ENCODE results near the gene DACT1. TPM values are rescaled to one million over a fixed set of nuclear protein-coding genes. Genes with fewer than 3 reads are reported as not detected.

Gene DACT1
- total RNA-seq, 2 donors from 2014 or later: 3.9 to 4.0 TPM

DNA sequence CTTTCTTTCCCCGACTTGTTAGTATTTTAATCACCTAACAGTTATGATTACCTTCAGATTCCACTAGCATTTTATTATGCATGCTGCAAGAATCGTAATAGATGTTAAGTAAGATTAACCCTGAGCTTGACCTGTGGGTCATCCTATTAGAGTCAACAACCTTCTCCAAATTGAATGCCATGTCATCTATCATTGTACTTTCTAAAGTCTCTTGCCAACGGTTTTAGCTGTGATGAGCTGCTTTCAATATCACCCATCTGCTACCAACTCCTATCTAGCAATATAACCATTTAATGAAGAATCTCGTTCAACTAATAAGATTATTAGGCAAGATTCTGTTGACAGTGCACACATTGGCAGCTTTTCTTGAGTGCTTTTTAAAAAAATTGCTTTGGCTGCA lies 33.7 kb downstream of the DACT1 start:
- Histone ChIP-seq H3K27me3 (no peaks in the 10 kb centered on the region), H3K36me3 (replicated peaks in 1 of 2; ENCODE audit: insufficient read depth in 1 of 2, low read depth in 2 of 2) (no peaks in the 10 kb centered on the region), H3K4me1 (no peaks in the 10 kb centered on the region), H3K9me3 (no peaks in the 10 kb centered on the region), H3K27ac (no peak overlapping the region), H3K4me3 (no peak overlapping the region)
- 39 to 40% methylated on average over 4 of the region's 4 CpGs for WGBS, 2 donors
- no peak for ATAC-seq
- TF ChIP-seq, protein P1, sequence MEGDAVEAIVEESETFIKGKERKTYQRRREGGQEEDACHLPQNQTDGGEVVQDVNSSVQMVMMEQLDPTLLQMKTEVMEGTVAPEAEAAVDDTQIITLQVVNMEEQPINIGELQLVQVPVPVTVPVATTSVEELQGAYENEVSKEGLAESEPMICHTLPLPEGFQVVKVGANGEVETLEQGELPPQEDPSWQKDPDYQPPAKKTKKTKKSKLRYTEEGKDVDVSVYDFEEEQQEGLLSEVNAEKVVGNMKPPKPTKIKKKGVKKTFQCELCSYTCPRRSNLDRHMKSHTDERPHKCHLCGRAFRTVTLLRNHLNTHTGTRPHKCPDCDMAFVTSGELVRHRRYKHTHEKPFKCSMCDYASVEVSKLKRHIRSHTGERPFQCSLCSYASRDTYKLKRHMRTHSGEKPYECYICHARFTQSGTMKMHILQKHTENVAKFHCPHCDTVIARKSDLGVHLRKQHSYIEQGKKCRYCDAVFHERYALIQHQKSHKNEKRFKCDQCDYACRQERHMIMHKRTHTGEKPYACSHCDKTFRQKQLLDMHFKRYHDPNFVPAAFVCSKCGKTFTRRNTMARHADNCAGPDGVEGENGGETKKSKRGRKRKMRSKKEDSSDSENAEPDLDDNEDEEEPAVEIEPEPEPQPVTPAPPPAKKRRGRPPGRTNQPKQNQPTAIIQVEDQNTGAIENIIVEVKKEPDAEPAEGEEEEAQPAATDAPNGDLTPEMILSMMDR (IDR thresholded peaks at IDR 0.05): no peak
- TF ChIP-seq POLR2A (IDR thresholded peaks at IDR 0.05): no peak
- no peak for DNase-seq
- intact Hi-C loops (cut with DNase I): no loop called here

DNA sequence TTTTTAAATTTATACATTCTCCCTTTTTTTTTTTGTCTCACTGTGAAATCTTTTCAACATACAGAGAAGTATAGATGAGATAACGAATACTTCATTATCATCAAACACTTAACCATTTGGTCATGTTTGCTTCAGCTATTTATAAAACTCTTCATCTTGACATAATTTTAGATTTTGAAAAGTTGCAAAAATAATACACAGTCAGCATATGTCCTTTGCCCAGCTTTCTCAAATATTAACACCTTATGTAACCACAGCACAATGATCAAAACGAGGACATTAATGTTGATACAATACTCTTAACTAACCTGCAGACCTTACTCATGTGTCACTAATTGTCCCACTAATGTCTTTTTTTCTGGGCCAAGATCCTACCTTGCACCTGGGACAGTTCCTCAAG lies 36.0 kb downstream of the DACT1 start:
- DNase-seq (no peak), ATAC-seq (no peak)
- Histone ChIP-seq H3K9me3 (no peaks in the 10 kb centered on the region), H3K27ac (no peak overlapping the region), H3K4me1 (no peaks in the 10 kb centered on the region), H3K27me3 (no peaks in the 10 kb centered on the region), H3K4me3 (no peak overlapping the region), H3K36me3 (replicated peaks in 1 of 2; ENCODE audit: insufficient read depth in 1 of 2, low read depth in 2 of 2) (no peaks in the 10 kb centered on the region)
- 57 to 70% methylated on average over 2 of the region's 2 CpGs for WGBS, 2 donors
- no peak for TF ChIP-seq POLR2A (IDR thresholded peaks at IDR 0.05)
- TF ChIP-seq, protein P1 (IDR thresholded peaks at IDR 0.05): no peak
- intact Hi-C loops (cut with DNase I): no loop called here

GRCh38 chr14:58677001-58677400 lies 39.2 kb downstream of the DACT1 start:
- Histone ChIP-seq H3K4me1 (no peaks in the 10 kb centered on the region), H3K27me3 (no peaks in the 10 kb centered on the region), H3K9me3 (no peaks in the 10 kb centered on the region), H3K27ac (no peak overlapping the region), H3K36me3 (replicated peaks in 1 of 2; ENCODE audit: insufficient read depth in 1 of 2, low read depth in 2 of 2) (no peaks in the 10 kb centered on the region), H3K4me3 (no peak overlapping the region)
- TF ChIP-seq POLR2A (IDR thresholded peaks at IDR 0.05): no peak
- TF ChIP-seq, protein P1 (IDR thresholded peaks at IDR 0.05): no peak
- WGBS, 2 donors: 70 to 82% methylated on average over 5 of the region's 5 CpGs
- DNase-seq: no peak
- intact Hi-C loops (cut with DNase I): no loop called here
- ATAC-seq: no peak

DNA sequence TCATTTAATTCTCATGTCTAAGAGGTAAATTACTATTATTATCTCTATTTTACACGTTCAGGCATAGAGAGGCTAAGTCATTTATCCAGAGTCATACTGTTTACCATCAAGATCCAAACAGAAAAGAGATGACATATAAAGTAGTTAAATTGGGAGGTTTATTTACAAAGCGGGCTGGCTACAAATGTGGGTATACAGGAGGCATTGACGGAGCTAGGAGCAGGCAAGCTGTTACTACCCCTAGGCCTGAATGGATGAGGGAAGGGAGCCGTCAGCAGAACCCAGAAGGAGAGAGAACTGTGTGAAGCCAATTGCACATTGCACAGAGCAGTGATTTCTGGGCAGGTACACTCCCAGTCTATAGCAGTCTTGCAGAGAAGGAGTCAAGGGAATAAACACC lies 39.8 kb downstream of the DACT1 start:
- intact Hi-C loops (cut with DNase I): no loop called here
- H3K27ac ChIP-seq: no peak overlapping the region
- no peak for TF ChIP-seq POLR2A (IDR thresholded peaks at IDR 0.05)
- TF ChIP-seq, protein P1 (IDR thresholded peaks at IDR 0.05): no peak
- no peaks in the 10 kb centered on the region for H3K9me3 ChIP-seq
- H3K4me3 ChIP-seq: no peak overlapping the region
- DNase-seq (no peak), ATAC-seq (no peak)
- 55 to 65% methylated on average over 4 of the region's 4 CpGs for WGBS, 2 donors
- H3K27me3 ChIP-seq: no peaks in the 10 kb centered on the region
- no peaks in the 10 kb centered on the region for H3K4me1 ChIP-seq
- H3K36me3 ChIP-seq (replicated peaks in 1 of 2; ENCODE audit: insufficient read depth in 1 of 2, low read depth in 2 of 2): no peaks in the 10 kb centered on the region

- DNase-seq (no peak), ATAC-seq (no peak)
- no peaks in the 10 kb centered on the region for H3K36me3 ChIP-seq (replicated peaks in 1 of 2; ENCODE audit: insufficient read depth in 1 of 2, low read depth in 2 of 2)
- 50 to 62% methylated on average over 1 of the region's 1 CpG for WGBS, 2 donors
- intact Hi-C loops (cut with DNase I): no loop called here
- no peaks in the 10 kb centered on the region for H3K4me1 ChIP-seq
- no peak for TF ChIP-seq POLR2A (IDR thresholded peaks at IDR 0.05)
- TF ChIP-seq, protein P1 (IDR thresholded peaks at IDR 0.05): no peak
- H3K27ac ChIP-seq: no peak overlapping the region
- H3K27me3 ChIP-seq: no peaks in the 10 kb centered on the region
- no peaks in the 10 kb centered on the region for H3K9me3 ChIP-seq
- no peak overlapping the region for H3K4me3 ChIP-seq
Measured at GRCh38 chr14:58677996-58678395, 40.2 kb downstream of the DACT1 start.

Measured in body of pancreas (tissue), 4 donors.